ENCODE data around the gene ENDOV. TPM values are rescaled to one million over a fixed set of nuclear protein-coding genes. Genes with fewer than 3 reads are reported as not detected.

Gene ENDOV
- total RNA-seq, 2 donors from 2014 or later = 3.8 to 4.9 TPM

- Histone ChIP-seq H3K4me1 (peaks cover 0 to 1% of the 10 kb centered on the region in 2 donors), H3K27me3 (no peaks in the 10 kb centered on the region), H3K27ac (no peak overlapping the region), H3K9me3 (no peaks in the 10 kb centered on the region), H3K36me3 (no peaks in the 10 kb centered on the region), H3K4me3 (no peak overlapping the region)
- no peak for DNase-seq (ENCODE audit: low spot score)
- TF ChIP-seq, protein P1, sequence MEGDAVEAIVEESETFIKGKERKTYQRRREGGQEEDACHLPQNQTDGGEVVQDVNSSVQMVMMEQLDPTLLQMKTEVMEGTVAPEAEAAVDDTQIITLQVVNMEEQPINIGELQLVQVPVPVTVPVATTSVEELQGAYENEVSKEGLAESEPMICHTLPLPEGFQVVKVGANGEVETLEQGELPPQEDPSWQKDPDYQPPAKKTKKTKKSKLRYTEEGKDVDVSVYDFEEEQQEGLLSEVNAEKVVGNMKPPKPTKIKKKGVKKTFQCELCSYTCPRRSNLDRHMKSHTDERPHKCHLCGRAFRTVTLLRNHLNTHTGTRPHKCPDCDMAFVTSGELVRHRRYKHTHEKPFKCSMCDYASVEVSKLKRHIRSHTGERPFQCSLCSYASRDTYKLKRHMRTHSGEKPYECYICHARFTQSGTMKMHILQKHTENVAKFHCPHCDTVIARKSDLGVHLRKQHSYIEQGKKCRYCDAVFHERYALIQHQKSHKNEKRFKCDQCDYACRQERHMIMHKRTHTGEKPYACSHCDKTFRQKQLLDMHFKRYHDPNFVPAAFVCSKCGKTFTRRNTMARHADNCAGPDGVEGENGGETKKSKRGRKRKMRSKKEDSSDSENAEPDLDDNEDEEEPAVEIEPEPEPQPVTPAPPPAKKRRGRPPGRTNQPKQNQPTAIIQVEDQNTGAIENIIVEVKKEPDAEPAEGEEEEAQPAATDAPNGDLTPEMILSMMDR (IDR thresholded peaks at IDR 0.05) = no peak
These were observed 51.3 kb downstream of the ENDOV start for GRCh38 chr17:80466188-80466705.

DNA sequence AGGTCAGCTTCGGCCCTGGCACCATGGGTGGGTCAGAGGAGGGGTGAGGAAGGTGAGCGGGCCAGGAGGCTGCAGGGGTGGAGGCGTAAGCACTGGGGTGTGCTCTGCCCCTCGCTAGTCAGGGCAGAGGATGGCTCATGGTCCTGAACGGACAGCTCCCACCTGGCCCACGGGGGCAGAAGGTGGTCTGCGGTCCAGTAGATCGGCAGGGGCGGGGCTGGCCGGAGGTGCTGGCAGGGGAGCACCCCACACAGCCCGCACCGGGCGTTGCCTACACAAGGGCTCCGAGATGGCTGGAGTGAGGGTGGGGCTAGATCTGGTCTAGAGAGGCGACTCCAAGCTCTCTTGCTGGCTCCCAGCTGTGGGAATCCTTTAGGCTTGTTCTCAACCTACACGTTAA lies 53.3 kb downstream of the ENDOV start:
- H3K4me1 ChIP-seq = no peaks in the 10 kb centered on the region
- no peak for DNase-seq (ENCODE audit: low spot score)
- H3K36me3 ChIP-seq = no peaks in the 10 kb centered on the region
- no peak overlapping the region for H3K4me3 ChIP-seq
- no peak overlapping the region for H3K27ac ChIP-seq
- no peaks in the 10 kb centered on the region for H3K27me3 ChIP-seq
- TF ChIP-seq, protein P1 (IDR thresholded peaks at IDR 0.05) = no peak
- no peaks in the 10 kb centered on the region for H3K9me3 ChIP-seq

DNA sequence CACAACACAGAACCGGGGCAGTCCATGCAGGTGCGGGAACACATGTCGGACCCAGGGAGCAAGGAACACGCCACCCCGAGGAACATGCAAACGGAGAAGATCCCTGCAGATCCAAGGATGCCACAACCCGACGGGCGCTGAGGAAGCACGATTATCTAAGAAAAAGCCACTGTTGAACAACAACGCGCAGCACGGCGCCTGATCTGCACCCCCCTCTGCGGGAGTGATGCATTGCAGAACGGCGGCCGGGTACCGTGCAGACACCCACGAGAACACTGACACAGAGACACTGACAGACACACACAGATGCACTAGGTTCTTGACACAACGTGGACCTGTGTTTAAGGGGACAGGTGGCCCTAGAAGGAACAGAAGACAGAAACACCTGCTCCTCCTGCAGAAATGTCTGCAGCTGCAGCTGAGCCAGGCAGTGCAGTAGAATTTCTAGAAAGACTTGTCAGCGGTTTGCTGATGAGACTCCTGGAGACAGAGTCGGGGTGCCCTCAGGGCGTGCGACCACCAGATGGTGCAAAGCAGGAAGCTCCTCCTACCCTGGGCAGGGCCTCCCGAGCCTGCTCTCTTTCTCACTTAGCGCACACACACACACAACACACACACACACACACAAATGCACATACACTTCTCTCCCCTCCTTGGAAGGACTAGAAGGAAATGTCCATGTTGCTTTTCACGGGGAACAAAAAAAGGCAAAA lies 54.0 kb downstream of the ENDOV start:
- Histone ChIP-seq H3K4me3 (no peak overlapping the region), H3K9me3 (no peaks in the 10 kb centered on the region), H3K4me1 (no peaks in the 10 kb centered on the region), H3K27ac (no peak overlapping the region), H3K27me3 (peaks cover 0 to 3% of the 10 kb centered on the region in 2 donors), H3K36me3 (no peaks in the 10 kb centered on the region)
- no peak for DNase-seq (ENCODE audit: low spot score)
- TF ChIP-seq, protein P1 (IDR thresholded peaks at IDR 0.05) = no peak

- Histone ChIP-seq H3K27me3 (peaks cover 5 to 9% of the 10 kb centered on the region in 2 donors), H3K36me3 (no peaks in the 10 kb centered on the region), H3K27ac (no peak overlapping the region), H3K9me3 (no peaks in the 10 kb centered on the region), H3K4me3 (no peak overlapping the region), H3K4me1 (no peaks in the 10 kb centered on the region)
- TF ChIP-seq, protein P1 (IDR thresholded peaks at IDR 0.05) = no peak
- no peak for DNase-seq (ENCODE audit: low spot score)
These were observed 54.7 kb downstream of the ENDOV start for GRCh38 chr17:80469667-80470066.

DNA sequence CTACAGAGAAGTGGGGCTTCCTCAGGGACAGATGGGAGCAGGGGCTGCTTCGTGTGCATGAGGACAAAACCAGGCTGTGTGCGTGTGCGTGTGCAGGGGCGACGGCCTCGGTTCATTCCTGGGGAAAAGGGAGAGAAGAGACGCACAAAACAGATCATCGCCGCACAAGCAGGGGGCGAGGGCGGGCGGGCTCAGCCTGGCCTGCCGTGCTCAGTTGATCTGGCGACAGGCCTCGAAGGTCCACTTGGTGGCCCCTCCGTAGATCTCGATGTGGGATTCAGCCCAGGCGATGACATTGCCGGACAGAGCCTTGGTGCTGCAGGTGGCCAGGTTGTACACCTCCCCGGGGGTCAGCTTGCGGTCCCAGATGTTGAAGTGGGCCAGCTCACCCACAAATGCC lies 55.6 kb downstream of the ENDOV start:
- DNase-seq (ENCODE audit: low spot score) = no peak
- Histone ChIP-seq H3K4me1 (peaks cover 0 to 8% of the 10 kb centered on the region in 2 donors), H3K27me3 (peaks cover 6 to 16% of the 10 kb centered on the region in 2 donors), H3K36me3 (no peaks in the 10 kb centered on the region), H3K27ac (no peak overlapping the region), H3K4me3 (no peak overlapping the region), H3K9me3 (no peaks in the 10 kb centered on the region)
- TF ChIP-seq, protein P1 (IDR thresholded peaks at IDR 0.05) = no peak

All from right atrium auricular region (tissue), 2 donors.